Neural cell (in vitro differentiated cells): ENCODE data around the gene PIGL. TPM values are rescaled to one million over a fixed set of nuclear protein-coding genes. Genes with fewer than 3 reads are reported as not detected.
"Not testable (repeated sequence)": the region's sequence is repeated elsewhere in the genome, so short reads cannot be mapped to it uniquely, and the experiment has no call there.

Experiments used
- H2AFZ ChIP-seq: fragments of 200-600, 300-800 bp; sonication (generic), shearing (Covaris generic); 2 replicates; pipeline ENCODE4 v1.6.0; 2014; ENCODE audit warnings: low read depth, mild to moderate bottlenecking, antibody characterized with exemption, low read length, moderate library complexity
- H3F3A ChIP-seq: fragments of 200-600 bp; shearing (Covaris generic); 2 replicates; pipeline ENCODE4 v1.6.1; 2016; ENCODE audit warnings: mild to moderate bottlenecking, moderate library complexity, mixed read lengths, antibody characterized with exemption, low read length; ENCODE audit not compliant: insufficient read depth, poor library complexity, severe bottlenecking
- H3K27ac ChIP-seq: fragments of 200-600, 300-800 bp; sonication (generic), shearing (Covaris generic); 2 replicates; pipeline ENCODE4 v1.5.1; 2014; ENCODE audit warnings: mild to moderate bottlenecking, low read length, moderate library complexity
- H3K27me3 ChIP-seq: fragments of 300-800, 200-600 bp; sonication (generic), shearing (Covaris generic); 2 replicates; pipeline ENCODE4 v1.6.0; 2014; ENCODE audit warnings: mild to moderate bottlenecking, low read depth, low read length, moderate library complexity; ENCODE audit not compliant: insufficient read depth
- H3K36me3 ChIP-seq: fragments of 300-800, 200-600 bp; sonication (generic), shearing (Covaris generic); 2 replicates; pipeline ENCODE4 v1.5.1; 2014; ENCODE audit warnings: mild to moderate bottlenecking, antibody characterized with exemption, low read length, moderate library complexity; ENCODE audit not compliant: insufficient read depth
- H3K4me2 ChIP-seq: fragments of 300-800, 200-600 bp; sonication (generic), shearing (Covaris generic); 2 replicates; pipeline ENCODE4 v1.6.0; 2014; ENCODE audit warnings: mild to moderate bottlenecking, low read length
- H3K4me3 ChIP-seq: fragments of 300-800, 200-600 bp; sonication (generic), shearing (Covaris generic); 2 replicates; pipeline ENCODE4 v1.5.1; 2014; ENCODE audit warnings: mild to moderate bottlenecking, low read length, moderate library complexity
- H3K79me2 ChIP-seq: fragments of 200-600 bp; shearing (Covaris generic); replicated peaks from 2 replicates; pipeline ENCODE4 v1.6.0; 2014; ENCODE audit warnings: mild to moderate bottlenecking, low read length, moderate library complexity; ENCODE audit not compliant: insufficient read depth
- H3K9ac ChIP-seq: fragments of 300-800, 200-600 bp; sonication (generic), shearing (Covaris generic); 2 replicates; pipeline ENCODE4 v1.6.1; 2016; ENCODE audit warnings: mild to moderate bottlenecking, low read length, mixed read lengths
- H3K9me2 ChIP-seq: fragments of 200-600 bp; shearing (Covaris generic); 2 replicates; pipeline ENCODE4 v1.6.1; 2016; ENCODE audit warnings: mild to moderate bottlenecking, low read length, mixed read lengths; ENCODE audit not compliant: insufficient read depth
- H3K9me3 ChIP-seq: fragments of 200-600, 300-800 bp; sonication (generic), shearing (Covaris generic); 2 replicates; pipeline ENCODE4 v1.6.1; 2016; ENCODE audit warnings: mild to moderate bottlenecking, mixed run types, low read length, moderate library complexity, mixed read lengths
- H4K20me1 ChIP-seq: fragments of 200-600 bp; shearing (Covaris generic); 2 replicates; pipeline ENCODE4 v1.6.1; 2016; ENCODE audit warnings: mild to moderate bottlenecking, mixed run types; ENCODE audit not compliant: insufficient read depth
- EP300 ChIP-seq: fragments of 450-650 bp; conservative IDR thresholded peaks from 2 replicates; pipeline ENCODE4 v1.6.1; 2014; ENCODE audit warnings: antibody characterized with exemption, mild to moderate bottlenecking, moderate library complexity; ENCODE audit not compliant: poor library complexity, severe bottlenecking
- POLR2AphosphoS5 ChIP-seq: IDR thresholded peaks from 2 replicates; pipeline ENCODE4 v1.6.1; 2012
- RAD21 ChIP-seq: fragments of 450-650 bp; conservative IDR thresholded peaks from 2 replicates; pipeline ENCODE4 v1.6.1; 2014; ENCODE audit warnings: antibody characterized with exemption, mild to moderate bottlenecking, moderate library complexity
- SMC3 ChIP-seq: fragments of 450-650 bp; conservative IDR thresholded peaks from 2 replicates; pipeline ENCODE4 v1.6.1; 2014; ENCODE audit warnings: antibody characterized with exemption, mild to moderate bottlenecking, moderate library complexity; ENCODE audit not compliant: poor library complexity
- TAF1 ChIP-seq: IDR thresholded peaks from 2 replicates; pipeline ENCODE4 v1.6.1; 2012; ENCODE audit warnings: low read depth
- polyA plus RNA-seq: library from polyadenylated mRNA; depleted of rRNA; stranded (reverse); fragments of >200 nt; gene quantifications from 2 replicates; pipeline ENCODE4 v1.2.3, GENCODE V29; 2014
- TF ChIP-seq, protein P1 (sequence below): fragments of 450-650 bp; IDR thresholded peaks from 2 replicates; pipeline ENCODE4 v1.5.1; 2014; ENCODE audit warnings: antibody characterized with exemption, mild to moderate bottlenecking, moderate library complexity; ENCODE audit not compliant: poor library complexity, severe bottlenecking
- TF ChIP-seq, protein P2 (sequence below): IDR thresholded peaks from 2 replicates; pipeline ENCODE4 v1.6.1; 2012; ENCODE audit warnings: borderline replicate concordance

PIGL gene
- polyA plus RNA-seq, 1 donor from 2014 or later = 75.5 TPM

DNA sequence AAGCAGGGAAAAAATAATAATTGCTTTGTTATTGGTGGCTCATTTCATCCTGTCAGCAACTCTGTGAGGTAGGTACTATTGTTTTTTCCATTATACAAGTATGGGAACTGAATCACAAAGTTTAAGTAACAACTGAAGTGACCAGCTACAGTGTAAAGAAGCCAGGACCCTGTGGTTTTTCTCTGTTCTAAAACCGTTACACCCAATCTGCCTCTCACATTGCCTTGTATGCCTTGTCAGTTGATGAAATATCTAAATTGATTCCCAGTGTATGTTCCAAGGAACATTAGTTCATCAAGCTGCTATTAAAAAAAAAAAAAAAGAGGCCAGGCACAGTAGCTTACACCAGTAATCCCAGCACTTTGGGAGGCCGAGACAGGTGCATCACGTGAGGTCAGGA lies 5.4 kb downstream of the PIGL start:
- no peaks in the 10 kb centered on the region for H3K9me3 ChIP-seq
- H4K20me1 ChIP-seq = no peaks in the 10 kb centered on the region
- peaks cover 11% of the 10 kb centered on the region for H3K79me2 ChIP-seq
- H3K27me3 ChIP-seq = no peaks in the 10 kb centered on the region
- H3K9me2 ChIP-seq = no peaks in the 10 kb centered on the region
- H3K4me3 ChIP-seq = no peak overlapping the region
- TF ChIP-seq POLR2AphosphoS5 (no peak), TAF1 (no peak), SMC3 (no peak), EP300 (no peak), RAD21 (no peak)
- TF ChIP-seq, protein P1, sequence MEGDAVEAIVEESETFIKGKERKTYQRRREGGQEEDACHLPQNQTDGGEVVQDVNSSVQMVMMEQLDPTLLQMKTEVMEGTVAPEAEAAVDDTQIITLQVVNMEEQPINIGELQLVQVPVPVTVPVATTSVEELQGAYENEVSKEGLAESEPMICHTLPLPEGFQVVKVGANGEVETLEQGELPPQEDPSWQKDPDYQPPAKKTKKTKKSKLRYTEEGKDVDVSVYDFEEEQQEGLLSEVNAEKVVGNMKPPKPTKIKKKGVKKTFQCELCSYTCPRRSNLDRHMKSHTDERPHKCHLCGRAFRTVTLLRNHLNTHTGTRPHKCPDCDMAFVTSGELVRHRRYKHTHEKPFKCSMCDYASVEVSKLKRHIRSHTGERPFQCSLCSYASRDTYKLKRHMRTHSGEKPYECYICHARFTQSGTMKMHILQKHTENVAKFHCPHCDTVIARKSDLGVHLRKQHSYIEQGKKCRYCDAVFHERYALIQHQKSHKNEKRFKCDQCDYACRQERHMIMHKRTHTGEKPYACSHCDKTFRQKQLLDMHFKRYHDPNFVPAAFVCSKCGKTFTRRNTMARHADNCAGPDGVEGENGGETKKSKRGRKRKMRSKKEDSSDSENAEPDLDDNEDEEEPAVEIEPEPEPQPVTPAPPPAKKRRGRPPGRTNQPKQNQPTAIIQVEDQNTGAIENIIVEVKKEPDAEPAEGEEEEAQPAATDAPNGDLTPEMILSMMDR = no peak
- TF ChIP-seq, protein P2, sequence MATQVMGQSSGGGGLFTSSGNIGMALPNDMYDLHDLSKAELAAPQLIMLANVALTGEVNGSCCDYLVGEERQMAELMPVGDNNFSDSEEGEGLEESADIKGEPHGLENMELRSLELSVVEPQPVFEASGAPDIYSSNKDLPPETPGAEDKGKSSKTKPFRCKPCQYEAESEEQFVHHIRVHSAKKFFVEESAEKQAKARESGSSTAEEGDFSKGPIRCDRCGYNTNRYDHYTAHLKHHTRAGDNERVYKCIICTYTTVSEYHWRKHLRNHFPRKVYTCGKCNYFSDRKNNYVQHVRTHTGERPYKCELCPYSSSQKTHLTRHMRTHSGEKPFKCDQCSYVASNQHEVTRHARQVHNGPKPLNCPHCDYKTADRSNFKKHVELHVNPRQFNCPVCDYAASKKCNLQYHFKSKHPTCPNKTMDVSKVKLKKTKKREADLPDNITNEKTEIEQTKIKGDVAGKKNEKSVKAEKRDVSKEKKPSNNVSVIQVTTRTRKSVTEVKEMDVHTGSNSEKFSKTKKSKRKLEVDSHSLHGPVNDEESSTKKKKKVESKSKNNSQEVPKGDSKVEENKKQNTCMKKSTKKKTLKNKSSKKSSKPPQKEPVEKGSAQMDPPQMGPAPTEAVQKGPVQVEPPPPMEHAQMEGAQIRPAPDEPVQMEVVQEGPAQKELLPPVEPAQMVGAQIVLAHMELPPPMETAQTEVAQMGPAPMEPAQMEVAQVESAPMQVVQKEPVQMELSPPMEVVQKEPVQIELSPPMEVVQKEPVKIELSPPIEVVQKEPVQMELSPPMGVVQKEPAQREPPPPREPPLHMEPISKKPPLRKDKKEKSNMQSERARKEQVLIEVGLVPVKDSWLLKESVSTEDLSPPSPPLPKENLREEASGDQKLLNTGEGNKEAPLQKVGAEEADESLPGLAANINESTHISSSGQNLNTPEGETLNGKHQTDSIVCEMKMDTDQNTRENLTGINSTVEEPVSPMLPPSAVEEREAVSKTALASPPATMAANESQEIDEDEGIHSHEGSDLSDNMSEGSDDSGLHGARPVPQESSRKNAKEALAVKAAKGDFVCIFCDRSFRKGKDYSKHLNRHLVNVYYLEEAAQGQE = no peak
- H3K27ac ChIP-seq = no peak overlapping the region
- no peaks in the 10 kb centered on the region for H3K36me3 ChIP-seq
- no peak overlapping the region for H3K9ac ChIP-seq
- no peak overlapping the region for H2AFZ ChIP-seq
- no peak overlapping the region for H3K4me2 ChIP-seq
- no peaks in the 10 kb centered on the region for H3F3A ChIP-seq

DNA sequence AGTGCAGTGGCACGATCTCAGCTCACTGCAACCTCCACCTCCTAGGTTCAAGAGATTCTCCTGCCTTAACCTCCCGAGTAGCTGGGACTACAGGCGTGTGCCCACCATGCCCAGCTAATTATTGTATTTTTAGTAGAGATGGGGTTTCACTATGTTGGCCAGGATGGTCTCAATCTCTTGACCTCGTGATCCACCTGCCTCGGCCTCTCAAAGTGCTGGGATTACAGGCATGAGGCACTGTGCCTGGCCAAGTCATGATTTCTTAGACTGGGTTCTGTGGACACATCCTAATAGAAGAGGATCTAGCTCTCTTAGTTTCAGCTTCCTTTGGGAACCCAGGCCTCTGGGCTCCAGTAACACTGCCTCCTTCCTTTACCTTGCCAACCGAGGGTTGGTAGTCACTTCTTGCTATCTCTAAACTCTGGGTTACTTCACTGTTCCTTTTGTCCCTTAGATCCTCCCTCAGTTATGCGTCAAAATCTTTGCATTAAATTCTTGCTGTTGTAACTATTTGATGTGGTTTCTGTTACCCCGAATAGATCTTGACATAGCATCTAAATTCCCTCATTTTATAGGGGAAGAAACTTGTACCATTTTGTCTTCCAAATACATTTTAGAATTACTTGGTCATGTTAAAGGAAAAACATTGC lies 13.0 kb downstream of the PIGL start:
- H3K4me2 ChIP-seq, H3K27me3 ChIP-seq, H2AFZ ChIP-seq, H4K20me1 ChIP-seq, H3K79me2 ChIP-seq, H3K4me3 ChIP-seq, H3K27ac ChIP-seq, H3K36me3 ChIP-seq, H3K9me3 ChIP-seq, H3K9ac ChIP-seq, H3K9me2 ChIP-seq, H3F3A ChIP-seq: not testable (repeated sequence)

DNA sequence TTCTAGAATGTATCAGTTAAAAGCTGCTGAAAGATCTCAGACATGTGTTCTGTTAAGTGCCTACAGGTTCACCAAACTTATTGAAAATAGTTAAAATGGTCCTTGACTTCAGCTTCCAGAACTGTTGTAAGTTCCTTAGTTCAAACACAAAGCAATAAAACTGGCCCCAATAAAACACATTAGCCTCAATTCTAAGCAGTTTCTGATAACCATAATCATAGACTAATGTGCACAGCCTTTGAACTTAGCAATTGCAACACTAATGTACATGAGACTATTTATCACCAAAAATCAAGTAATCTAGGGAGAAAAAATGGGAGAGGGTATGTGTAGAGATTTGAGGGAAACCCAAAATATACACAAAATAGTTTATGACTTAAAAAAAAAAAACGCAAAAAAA lies 15.4 kb downstream of the PIGL start:
- Histone ChIP-seq H3K27me3 (no peaks in the 10 kb centered on the region), H2AFZ (no peak overlapping the region), H3K9me2 (no peaks in the 10 kb centered on the region), H4K20me1 (no peaks in the 10 kb centered on the region), H3K36me3 (no peaks in the 10 kb centered on the region), H3K9ac (no peak overlapping the region), H3K9me3 (no peaks in the 10 kb centered on the region), H3K79me2 (no peaks in the 10 kb centered on the region), H3K4me2 (no peak overlapping the region), H3K27ac (no peak overlapping the region), H3F3A (no peaks in the 10 kb centered on the region), H3K4me3 (no peak overlapping the region)
- no peak for TF ChIP-seq EP300
- TF ChIP-seq POLR2AphosphoS5 = no peak
- no peak for TF ChIP-seq RAD21
